HepG2 (cell line): ENCODE results near the gene SECTM1. TPM values are rescaled to one million over a fixed set of nuclear protein-coding genes. Genes with fewer than 3 reads are reported as not detected.

Source experiments
- CC2D1A ChIP-seq: sonication (generic); formaldehyde crosslinking; IDR thresholded peaks from 2 replicates; pipeline ENCODE4 v1.8.1; 2023; ENCODE audit warnings: mild to moderate bottlenecking, missing genetic modification reagents
- ELF3 ChIP-seq: IDR thresholded peaks from 2 replicates; pipeline ENCODE4 v1.6.1; 2016; ENCODE audit warnings: missing genetic modification reagents, missing compliant biosample characterization
- FOSL2 ChIP-seq: sonication (generic); formaldehyde crosslinking; IDR thresholded peaks from 2 replicates; pipeline ENCODE4 v1.4.0; 2020; ENCODE audit warnings: missing genetic modification reagents
- HINFP ChIP-seq: sonication (generic); formaldehyde crosslinking; IDR thresholded peaks from 2 replicates; pipeline ENCODE4 v1.4.0; 2020; ENCODE audit warnings: low read depth, mild to moderate bottlenecking, missing genetic modification reagents
- HMGXB3 ChIP-seq: sonication (generic); formaldehyde crosslinking; IDR thresholded peaks from 2 replicates; pipeline ENCODE4 v1.4.0; 2020; ENCODE audit warnings: missing genetic modification reagents, borderline replicate concordance
- JUN ChIP-seq: sonication (generic); formaldehyde crosslinking; IDR thresholded peaks from 2 replicates; pipeline ENCODE4 v1.4.0; 2020; ENCODE audit warnings: mild to moderate bottlenecking, missing genetic modification reagents
- NFIB ChIP-seq: sonication (generic); formaldehyde crosslinking; IDR thresholded peaks from 2 replicates; pipeline ENCODE4 v1.9.0; 2021; ENCODE audit warnings: missing genetic modification reagents, mild to moderate bottlenecking, borderline replicate concordance
- POGZ ChIP-seq: sonication (generic); formaldehyde crosslinking; IDR thresholded peaks from 2 replicates; pipeline ENCODE4 v1.4.0; 2020; ENCODE audit warnings: mild to moderate bottlenecking, missing genetic modification reagents
- SMAD1 ChIP-seq: sonication (generic); formaldehyde crosslinking; IDR thresholded peaks from 2 replicates; pipeline ENCODE4 v1.4.0; 2020; ENCODE audit warnings: missing genetic modification reagents, low read depth, mild to moderate bottlenecking, borderline replicate concordance
- SMC3 ChIP-seq: IDR thresholded peaks from 2 replicates; pipeline ENCODE4 v1.6.1; 2011; ENCODE audit warnings: low read length, improper control_type of control experiment
- SP2 ChIP-seq: sonication (generic); formaldehyde crosslinking; IDR thresholded peaks from 2 replicates; pipeline ENCODE4 v1.5.1; 2020; ENCODE audit warnings: mild to moderate bottlenecking, missing genetic modification reagents
- STAG1 ChIP-seq: sonication (generic); formaldehyde crosslinking; IDR thresholded peaks from 2 replicates; pipeline ENCODE4 v1.4.0; 2020; ENCODE audit warnings: missing genetic modification reagents
- ZNF280B ChIP-seq: sonication (generic); formaldehyde crosslinking; IDR thresholded peaks from 2 replicates; pipeline ENCODE4 v1.5.0; 2020; ENCODE audit warnings: missing genetic modification reagents, mild to moderate bottlenecking, borderline replicate concordance
- ZNF512B ChIP-seq: sonication (generic); formaldehyde crosslinking; IDR thresholded peaks from 2 replicates; pipeline ENCODE4 v1.5.1; 2020; ENCODE audit warnings: missing genetic modification reagents, mild to moderate bottlenecking, borderline replicate concordance
- ZNF607 ChIP-seq: sonication (generic); formaldehyde crosslinking; IDR thresholded peaks from 2 replicates; pipeline ENCODE4 v1.5.1; 2020; ENCODE audit warnings: missing genetic modification reagents, mild to moderate bottlenecking, borderline replicate concordance
- ZNF724P ChIP-seq: sonication (generic); formaldehyde crosslinking; IDR thresholded peaks from 2 replicates; pipeline ENCODE4 v1.8.0; 2022; ENCODE audit warnings: missing genetic modification reagents, borderline replicate concordance
- polyA plus RNA-seq, 8 experiments: library from polyadenylated mRNA; depleted of rRNA in 3 of 8; stranded (reverse) in 7 of 8; unstranded in 1 of 8; fragments of >200 nt; fragmentation: Illumina TruSeq in 4 of 8; extraction: Trizol in 4 of 8; gene quantifications; 2 replicates each; pipeline versions ENCODE4 v1.2.1 to v1.2.3, GENCODE V29; 2011 to 2016; ENCODE audit warnings: low read depth in 4 of 8, missing spikeins in 1 of 8, mixed read lengths in 1 of 8; ENCODE audit not compliant: insufficient read depth in 1 of 8
- total RNA-seq, 5 experiments: library from RNA; depleted of rRNA; stranded (reverse); fragments of >200 nt; fragmentation: Illumina TruSeq; extraction: Trizol; gene quantifications; 2 replicates each; pipeline ENCODE4 v1.2.3, GENCODE V29; 2016; ENCODE audit warnings: low read depth in 1 of 5

SECTM1 gene
- total and polyA plus RNA-seq, 2 of the 13 experiments (the other 11 are each of a cell fraction or from before 2014, with no cell fraction given) = 3.5 to 5.3 TPM

GRCh38 chr17:82370471-82371332 is 37.1 kb upstream of the SECTM1 start (continued):
- TF ChIP-seq CC2D1A = no peak
- TF ChIP-seq FOSL2 (CRISPR knock-in tag) = no peak
- peak; percentile 98 for TF ChIP-seq ZNF280B (CRISPR knock-in tag)
- TF ChIP-seq NFIB = peak; percentile 72; the same call in 1 of the 2 replicates
- TF ChIP-seq ZNF607 (CRISPR knock-in tag) = peak; percentile 95
- TF ChIP-seq SMAD1 (CRISPR knock-in tag) = 0 out of 2 replicates have a peak, but pooled peaks have one; percentile 49
- TF ChIP-seq HMGXB3 = peak; percentile 42; the same call in 1 of the 2 replicates
- no peak for TF ChIP-seq SMC3
- peak; percentile 80 for TF ChIP-seq ELF3 (CRISPR knock-in tag)
- peak; percentile 79 for TF ChIP-seq JUN (CRISPR knock-in tag)
- 0 out of 2 replicates have a peak, but pooled peaks have one; percentile 52 for TF ChIP-seq ZNF512B (CRISPR knock-in tag)
- no peak for TF ChIP-seq STAG1 (CRISPR knock-in tag)
- peak; percentile 100 for TF ChIP-seq HINFP (CRISPR knock-in tag)
- TF ChIP-seq SP2 (CRISPR knock-in tag) = no peak
- peak; percentile 85; the same call in 1 of the 2 replicates for TF ChIP-seq ZNF724P (CRISPR knock-in tag)
- TF ChIP-seq POGZ (CRISPR knock-in tag) = peak; percentile 37; the same call in 1 of the 2 replicates
